ENCODE data around the gene ZNF30.
"Not testable (repeated sequence)": the region's sequence is repeated elsewhere in the genome, so short reads cannot be mapped to it uniquely, and the experiment has no call there.

- TF ChIP-seq CTCF, POLR2A (IDR thresholded peaks at IDR 0.05): not testable (repeated sequence)
Observed at GRCh38 chr19:34965505-34965904, 38.8 kb downstream of the ZNF30 start.

All from testis (tissue), 2 donors.